GM10248 (cell line): Measurements from ENCODE around the gene CD200R1L.

Experiments
- CTCF ChIA-PET: fragments of 300-600 bp; sonication (Branson Sonifier 250); formaldehyde crosslinking; extraction: SDS; loops from one replicate; lab custom pipeline; 2021; ENCODE audit warnings: antibody characterized with exemption; lab: Yijun Ruan, JAX
- POLR2A ChIA-PET: fragments of 350-650 bp; sonication (Branson Sonifier 250); formaldehyde crosslinking; extraction: SDS; loops from one replicate; lab custom pipeline; 2020; ENCODE audit warnings: antibody characterized with exemption; lab: Yijun Ruan, JAX
- DNase-seq: peaks from one replicate; pipeline ENCODE4 v3.0.0; 2012; ENCODE audit errors: extremely low spot score
- TF ChIP-seq, protein P1 (sequence below): IDR thresholded peaks from 2 replicates; pipeline ENCODE4 v1.5.1; 2012; ENCODE audit warnings: mild to moderate bottlenecking, low read depth; ENCODE audit errors: extremely low read depth, missing control alignments, control extremely low read depth

CD200R1L gene

GRCh38 chr3:112779558-112780480 is 66.8 kb downstream of the CD200R1L start:
- no peak for DNase-seq
- TF ChIP-seq, protein P1, sequence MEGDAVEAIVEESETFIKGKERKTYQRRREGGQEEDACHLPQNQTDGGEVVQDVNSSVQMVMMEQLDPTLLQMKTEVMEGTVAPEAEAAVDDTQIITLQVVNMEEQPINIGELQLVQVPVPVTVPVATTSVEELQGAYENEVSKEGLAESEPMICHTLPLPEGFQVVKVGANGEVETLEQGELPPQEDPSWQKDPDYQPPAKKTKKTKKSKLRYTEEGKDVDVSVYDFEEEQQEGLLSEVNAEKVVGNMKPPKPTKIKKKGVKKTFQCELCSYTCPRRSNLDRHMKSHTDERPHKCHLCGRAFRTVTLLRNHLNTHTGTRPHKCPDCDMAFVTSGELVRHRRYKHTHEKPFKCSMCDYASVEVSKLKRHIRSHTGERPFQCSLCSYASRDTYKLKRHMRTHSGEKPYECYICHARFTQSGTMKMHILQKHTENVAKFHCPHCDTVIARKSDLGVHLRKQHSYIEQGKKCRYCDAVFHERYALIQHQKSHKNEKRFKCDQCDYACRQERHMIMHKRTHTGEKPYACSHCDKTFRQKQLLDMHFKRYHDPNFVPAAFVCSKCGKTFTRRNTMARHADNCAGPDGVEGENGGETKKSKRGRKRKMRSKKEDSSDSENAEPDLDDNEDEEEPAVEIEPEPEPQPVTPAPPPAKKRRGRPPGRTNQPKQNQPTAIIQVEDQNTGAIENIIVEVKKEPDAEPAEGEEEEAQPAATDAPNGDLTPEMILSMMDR: no peak
- ChIA-PET POLR2A (no interaction called here), CTCF (interaction anchor here (0.7 to 1.7 kb wide), 6 partner anchors 15 to 256 kb away, joined by 3 to 4 read pairs (median 3); no protein-coding TSS in a partner anchor)

- ChIA-PET CTCF (interaction anchor here (0.7 to 1.3 kb wide), 2 partner anchors 19 to 26 kb away, joined by 3 read pairs; no protein-coding TSS in a partner anchor), POLR2A (no interaction called here)
- TF ChIP-seq, protein P1: no peak
- DNase-seq: no peak
These were observed 67.7 kb downstream of the CD200R1L start for GRCh38 chr3:112779011-112779410.

DNA sequence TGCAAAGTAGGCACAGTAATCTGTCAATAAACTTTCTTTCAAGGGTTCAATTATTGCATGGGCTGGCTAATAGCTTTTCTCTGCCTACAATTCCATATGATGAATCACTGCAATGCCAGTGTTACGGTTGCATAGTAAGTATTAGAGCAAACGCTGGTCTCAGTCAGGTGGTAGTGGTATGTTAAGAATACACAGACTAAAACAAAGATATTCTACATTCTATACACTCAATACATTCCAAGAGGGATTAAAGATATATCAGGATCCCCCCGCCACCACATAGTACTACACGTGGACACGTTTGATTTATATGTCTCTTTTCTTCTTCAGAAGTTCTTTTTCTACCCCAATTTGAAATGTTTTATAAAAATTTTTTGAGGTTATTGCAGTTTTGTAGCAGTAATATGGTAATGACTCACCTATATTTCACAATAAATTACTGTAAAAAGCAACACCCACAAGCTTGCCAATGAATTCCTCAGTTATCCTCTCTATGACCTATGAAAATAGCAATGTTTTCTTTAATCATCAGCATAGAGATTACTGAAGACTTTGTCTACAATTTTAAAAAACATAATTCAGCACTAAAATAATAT is 68.2 kb downstream of the CD200R1L start:
- ChIA-PET POLR2A (no interaction called here), CTCF (interaction anchor here (1.0 kb wide), 1 partner anchor 44 kb away, joined by 3 read pairs; no protein-coding TSS in a partner anchor)
- TF ChIP-seq, protein P1: no peak
- DNase-seq: no peak

DNA sequence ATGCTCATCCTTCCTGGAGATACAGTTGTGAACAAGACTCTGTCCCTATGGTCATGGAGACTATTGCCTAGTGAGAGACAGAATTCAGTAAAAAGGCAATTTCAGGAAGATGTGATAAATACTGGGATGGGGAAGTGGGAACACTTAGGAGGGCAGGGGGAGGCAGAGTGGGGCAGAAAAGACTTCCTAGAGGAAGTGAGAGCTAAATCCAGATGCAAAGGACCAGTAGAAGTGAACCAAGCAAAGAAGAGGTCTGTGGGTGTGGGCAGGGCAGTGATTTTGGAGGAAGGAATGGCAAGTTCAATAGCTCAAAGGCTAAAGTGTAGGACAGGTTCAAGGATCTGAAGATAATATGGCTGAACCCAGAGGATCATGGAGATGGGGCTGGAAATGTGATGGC is 68.9 kb downstream of the CD200R1L start:
- POLR2A ChIA-PET: no interaction called here
- TF ChIP-seq, protein P1: no peak

DNA sequence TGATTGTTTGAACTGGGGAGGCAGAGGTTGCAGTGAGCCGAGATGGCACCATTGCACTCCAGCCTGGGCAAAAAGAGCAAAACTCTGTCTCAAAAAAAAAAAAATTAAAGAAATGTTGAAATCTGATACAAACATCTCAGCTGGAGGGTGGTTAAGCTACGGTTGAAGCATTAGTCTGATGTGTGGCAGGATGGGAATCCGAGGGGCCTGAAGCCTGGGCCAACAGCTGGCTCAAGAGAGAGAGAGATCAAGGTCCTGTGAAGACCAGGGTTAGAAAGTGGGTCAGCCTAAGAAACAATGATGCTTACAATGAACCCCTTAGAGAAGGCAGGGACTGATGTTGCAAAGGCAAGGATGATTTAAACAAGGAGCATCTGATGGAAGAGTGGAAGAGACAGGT is 69.8 kb downstream of the CD200R1L start:
- POLR2A ChIA-PET: interaction anchor here (0.6 kb wide), 1 partner anchor 199 kb away, joined by 5 read pairs; no protein-coding TSS in a partner anchor
- DNase-seq: no peak
- CTCF ChIA-PET: interaction anchor here (1.0 to 1.8 kb wide), 3 partner anchors 16 to 42 kb away, joined by 3 to 7 read pairs (median 3); no protein-coding TSS in a partner anchor
- TF ChIP-seq, protein P1: no peak

More for the DNA sequence above, 68.9 kb downstream of the CD200R1L start:
- DNase-seq: no peak
- CTCF ChIA-PET: interaction anchor here (1.0 kb wide), 1 partner anchor 43 kb away, joined by 3 read pairs; no protein-coding TSS in a partner anchor

GRCh38 chr3:112776000-112776399 is 70.7 kb downstream of the CD200R1L start:
- TF ChIP-seq, protein P1: no peak
- no peak for DNase-seq
- ChIA-PET POLR2A (no interaction called here), CTCF (interaction anchor here (1.0 to 1.8 kb wide), 3 partner anchors 15 to 41 kb away, joined by 3 to 7 read pairs (median 3); no protein-coding TSS in a partner anchor)
